IMR-90 (cell line): ENCODE results near the gene PLEKHA8. TPM values are rescaled to one million over a fixed set of nuclear protein-coding genes. Genes with fewer than 3 reads are reported as not detected.

ENCODE experiments used
- ATAC-seq: fragments of 200-7000 bp; cut with Tn5 transposase; 2 replicates; pipeline ENCODE4 v1.9.1; 2020; ENCODE audit warnings: low read depth, mild to moderate bottlenecking, moderate library complexity
- BruUV-seq: library from RNA; stranded (reverse); fragments of 400-500 nt; replicated peaks from 2 replicates; lab custom pipeline; 2021; lab: Mats Ljungman, UMichigan
- CTCF ChIA-PET: fragments of 300-600 bp; formaldehyde crosslinking; extraction: SDS; loops from one replicate; lab custom pipeline; 2021; ENCODE audit warnings: antibody characterized with exemption; lab: Yijun Ruan, JAX
- POLR2A ChIA-PET: fragments of 300-600 bp; sonication (Branson Sonifier 250); formaldehyde crosslinking; loops from one replicate; lab custom pipeline; 2022; ENCODE audit warnings: antibody characterized with exemption; ENCODE audit not compliant: unreplicated experiment; lab: Charles Lee
- DNase-seq: peaks from one replicate; pipeline ENCODE4 v3.0.0; 2013
- H2AFZ ChIP-seq: replicated peaks from 2 replicates; pipeline ENCODE3; 2013; ENCODE audit warnings: low read length, mild to moderate bottlenecking; ENCODE audit not compliant: poor library complexity
- H2AK5ac ChIP-seq: 2 replicates; pipeline ENCODE4 v1.6.1; 2013; ENCODE audit warnings: low read depth, low read length, inconsistent platforms
- H2AK9ac ChIP-seq: replicated peaks from 2 replicates; pipeline ENCODE3; 2013; ENCODE audit warnings: mild to moderate bottlenecking, low read depth, low read length, moderate library complexity; ENCODE audit not compliant: poor library complexity
- H2BK120ac ChIP-seq: 2 replicates; pipeline ENCODE4 v1.6.1; 2013; ENCODE audit warnings: low read depth, low read length, inconsistent platforms
- H2BK15ac ChIP-seq: 3 replicates; pipeline ENCODE4 v1.6.1; 2013; ENCODE audit warnings: low read depth, low read length, inconsistent platforms
- H2BK20ac ChIP-seq: 2 replicates; pipeline ENCODE4 v1.6.1; 2013; ENCODE audit warnings: low read depth, mild to moderate bottlenecking, inconsistent platforms, low read length, moderate library complexity
- H2BK5ac ChIP-seq: 2 replicates; pipeline ENCODE4 v1.6.1; 2013; ENCODE audit warnings: mild to moderate bottlenecking, low read depth, low read length, inconsistent platforms; ENCODE audit not compliant: poor library complexity, severe bottlenecking
- H3K14ac ChIP-seq: replicated peaks from 2 replicates; pipeline ENCODE4 v1.6.1; 2013; ENCODE audit warnings: low read depth, low read length, inconsistent platforms
- H3K18ac ChIP-seq: 2 replicates; pipeline ENCODE4 v1.6.1; 2013; ENCODE audit warnings: low read depth, low read length, control low read depth
- H3K23ac ChIP-seq: 2 replicates; pipeline ENCODE4 v1.6.1; 2013; ENCODE audit warnings: low read depth, low read length, inconsistent platforms
- H3K27ac ChIP-seq: 2 replicates; pipeline ENCODE4 v1.5.1; 2013; ENCODE audit warnings: mild to moderate bottlenecking, control low read depth, low read length; ENCODE audit not compliant: insufficient read depth
- H3K27me3 ChIP-seq: 2 replicates; pipeline ENCODE4 v1.6.1; 2013; ENCODE audit warnings: low read length; ENCODE audit not compliant: control insufficient read depth, insufficient read depth
- H3K36me3 ChIP-seq: 2 replicates; pipeline ENCODE4 v1.6.1; 2013; ENCODE audit warnings: low read length, mixed read lengths; ENCODE audit not compliant: control insufficient read depth, insufficient read depth
- H3K4ac ChIP-seq: 2 replicates; pipeline ENCODE4 v1.6.1; 2013; ENCODE audit warnings: low read depth, low read length, inconsistent platforms
- H3K4me1 ChIP-seq: 2 replicates; pipeline ENCODE4 v1.6.1; 2013; ENCODE audit warnings: low read length, mixed read lengths; ENCODE audit not compliant: control insufficient read depth, insufficient read depth
- H3K4me2 ChIP-seq: 2 replicates; pipeline ENCODE4 v1.6.1; 2013; ENCODE audit warnings: low read depth, mild to moderate bottlenecking, control low read depth, low read length, moderate library complexity
- H3K4me3 ChIP-seq: 2 replicates; pipeline ENCODE4 v1.5.1; 2013; ENCODE audit warnings: low read depth, mild to moderate bottlenecking, control low read depth, low read length, moderate library complexity; ENCODE audit not compliant: insufficient read depth
- H3K56ac ChIP-seq: 2 replicates; pipeline ENCODE4 v1.6.1; 2013; ENCODE audit warnings: low read length, inconsistent platforms; ENCODE audit not compliant: insufficient read depth; ENCODE audit errors: extremely low read depth
- H3K79me1 ChIP-seq, 2 experiments: 2 replicates each; pipeline ENCODE4 v1.6.1; 2013; ENCODE audit warnings: low read length in 2 of 2, inconsistent platforms in 1 of 2, low read depth in 1 of 2
- H3K9ac ChIP-seq: 2 replicates; pipeline ENCODE4 v1.6.1; 2013; ENCODE audit warnings: low read depth, low read length, control low read depth
- H3K9me1 ChIP-seq: 2 replicates; pipeline ENCODE4 v1.6.1; 2013; ENCODE audit warnings: low read length, inconsistent platforms; ENCODE audit not compliant: insufficient read depth
- H3K9me3 ChIP-seq: 2 replicates; pipeline ENCODE4 v1.6.1; 2013; ENCODE audit warnings: low read length; ENCODE audit not compliant: control insufficient read depth, insufficient read depth
- H4K20me1 ChIP-seq: 2 replicates; pipeline ENCODE4 v1.6.1; 2013; ENCODE audit warnings: low read length, inconsistent platforms; ENCODE audit not compliant: insufficient read depth
- H4K5ac ChIP-seq: 2 replicates; pipeline ENCODE4 v1.6.1; 2013; ENCODE audit warnings: mild to moderate bottlenecking, low read depth, low read length, control low read depth
- H4K8ac ChIP-seq, 2 experiments: 2 replicates each; pipeline ENCODE4 v1.6.1; 2013; ENCODE audit warnings: low read depth in 2 of 2, low read length in 2 of 2, control low read depth in 1 of 2, inconsistent platforms in 1 of 2
- H4K91ac ChIP-seq: 2 replicates; pipeline ENCODE4 v1.6.1; 2013; ENCODE audit warnings: low read depth, low read length, inconsistent platforms; ENCODE audit not compliant: insufficient read depth
- CHD1 ChIP-seq: IDR thresholded peaks from 2 replicates; pipeline ENCODE4 v1.6.1; 2012; ENCODE audit warnings: low read depth, low read length, improper control_type of control experiment
- RAD21 ChIP-seq: IDR thresholded peaks from 2 replicates; pipeline ENCODE4 v1.6.1; 2012; ENCODE audit warnings: low read length, improper control_type of control experiment
- RCOR1 ChIP-seq: IDR thresholded peaks from 2 replicates; pipeline ENCODE4 v1.6.1; 2012; ENCODE audit warnings: mild to moderate bottlenecking, low read length, improper control_type of control experiment; ENCODE audit not compliant: insufficient replicate concordance
- RFX5 ChIP-seq: IDR thresholded peaks from 2 replicates; pipeline ENCODE4 v1.8.0; 2012; ENCODE audit warnings: low read depth, mild to moderate bottlenecking, low read length, moderate library complexity
- SMC3 ChIP-seq: fragments of 150-350 bp; IDR thresholded peaks from 2 replicates; pipeline ENCODE4 v1.6.1; 2016; ENCODE audit warnings: low read depth, mild to moderate bottlenecking, antibody characterized with exemption, low read length, moderate library complexity
- WGBS, 2 experiments: methylation state at CpG; one replicate each; pipeline versions ENCODE4 v1.1.5 to v1.1.7; 2013; ENCODE audit warnings: missing lambda C conversion rate in 2 of 2; ENCODE audit not compliant: insufficient read length in 1 of 2; ENCODE audit errors: extremely low coverage in 2 of 2; 5-methylcytosine and 5-hydroxymethylcytosine counted together
- dilution Hi-C: fragments of 300-500 bp; cut with HindIII; formaldehyde crosslinking; loops from one replicate; pipeline ENCODE4 v1.14.3; 2018; ENCODE audit warnings: low sequenced_read_pairs; ENCODE audit not compliant: unreplicated experiment
- in situ Hi-C: fragments of 300-500 bp; cut with MboI; formaldehyde crosslinking; loops from 3 replicates; pipeline ENCODE4 v1.14.3; 2019; ENCODE audit warnings: low sequenced_read_pairs, inconsistent platforms, mixed read lengths
- intact Hi-C: fragments of 100-400 bp; cut with micrococcal nuclease; formaldehyde crosslinking; loops from 2 replicates; pipeline ENCODE4 v1.10.0; 2022
- polyA plus RNA-seq, 3 experiments: library from polyadenylated mRNA; depleted of rRNA; stranded (reverse); fragments of >200 nt; gene quantifications; 2 replicates each; pipeline ENCODE4 v1.2.3, GENCODE V29; 2012; ENCODE audit warnings: low replicate concordance in 1 of 3
- total RNA-seq: library from RNA; depleted of rRNA; stranded (reverse); fragments of >200 nt; gene quantifications from 2 replicates; pipeline ENCODE4 v1.2.3, GENCODE V29; 2012

The PLEKHA8 gene
- total and polyA plus RNA-seq, 2 of the 4 experiments (the other 2 are of a cell fraction) = 3.6 to 9.7 TPM

- Histone ChIP-seq H2AK5ac (no peak overlapping the region), H4K8ac (no peak overlapping the region), H4K5ac (no peak overlapping the region), H2BK20ac (no peak overlapping the region), H3K9me1 (peaks cover 2% of the 10 kb centered on the region; the same call in 1 of the 2 replicates), H3K4me1 (peaks cover 5% of the 10 kb centered on the region), H3K4ac (no peak overlapping the region), H4K91ac (no peak overlapping the region), H4K20me1 (no peaks in the 10 kb centered on the region), H3K79me1 (peaks cover 10 to 17% of the 10 kb centered on the region in 2 experiments; a peak in 3 of 4 replicates), H2BK5ac (no peak overlapping the region), H2AFZ (no peak overlapping the region), H3K27ac (no peak overlapping the region), H2BK120ac (no peak overlapping the region), H2AK9ac (no peak overlapping the region), H3K14ac (no peak overlapping the region), H3K23ac (no peak overlapping the region), H3K27me3 (no peaks in the 10 kb centered on the region), H2BK15ac (no peak overlapping the region), H3K4me2 (no peak overlapping the region), H3K36me3 (no peaks in the 10 kb centered on the region; the same call in 1 of the 2 replicates), H3K9ac (no peak overlapping the region), H3K4me3 (no peak overlapping the region), H3K56ac (no peak overlapping the region), H3K9me3 (no peaks in the 10 kb centered on the region), H3K18ac (no peak overlapping the region)
- dilution Hi-C loops (no loop called here), intact Hi-C loops (no loop called here), in situ Hi-C loops (no loop called here)
- ATAC-seq (no peak), DNase-seq (no peak)
- no TSS peak for BruUV-seq
- POLR2A ChIA-PET = no interaction called here
- no CpG with 5 or more reads among the region's 5 CpGs for WGBS, 2 experiments
- CTCF ChIA-PET = no interaction called here
- TF ChIP-seq CHD1 (no peak), RAD21 (no peak), RCOR1 (no peak), SMC3 (no peak), RFX5 (no peak)
These were observed 116.6 kb downstream of the PLEKHA8 start for GRCh38 chr7:30144657-30145306.
